HG03457 (cell line): Measurements from ENCODE around the gene ZC3H10.
A peak's percentile ranks its signal among the peaks of the same experiment; 100 is the strongest.
"Not testable (repeated sequence)": the region's sequence is repeated elsewhere in the genome, so short reads cannot be mapped to it uniquely, and the experiment has no call there.

ENCODE experiments used
- ATAC-seq: cut with Tn5 transposase; IDR thresholded peaks from one replicate; pipeline ENCODE4 v1.9.1; 2021; ENCODE audit warnings: moderate number of reproducible peaks; ENCODE audit not compliant: unreplicated experiment

Gene ZC3H10, protein sequence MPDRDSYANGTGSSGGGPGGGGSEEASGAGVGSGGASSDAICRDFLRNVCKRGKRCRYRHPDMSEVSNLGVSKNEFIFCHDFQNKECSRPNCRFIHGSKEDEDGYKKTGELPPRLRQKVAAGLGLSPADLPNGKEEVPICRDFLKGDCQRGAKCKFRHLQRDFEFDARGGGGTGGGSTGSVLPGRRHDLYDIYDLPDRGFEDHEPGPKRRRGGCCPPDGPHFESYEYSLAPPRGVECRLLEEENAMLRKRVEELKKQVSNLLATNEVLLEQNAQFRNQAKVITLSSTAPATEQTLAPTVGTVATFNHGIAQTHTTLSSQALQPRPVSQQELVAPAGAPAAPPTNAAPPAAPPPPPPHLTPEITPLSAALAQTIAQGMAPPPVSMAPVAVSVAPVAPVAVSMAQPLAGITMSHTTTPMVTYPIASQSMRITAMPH

DNA sequence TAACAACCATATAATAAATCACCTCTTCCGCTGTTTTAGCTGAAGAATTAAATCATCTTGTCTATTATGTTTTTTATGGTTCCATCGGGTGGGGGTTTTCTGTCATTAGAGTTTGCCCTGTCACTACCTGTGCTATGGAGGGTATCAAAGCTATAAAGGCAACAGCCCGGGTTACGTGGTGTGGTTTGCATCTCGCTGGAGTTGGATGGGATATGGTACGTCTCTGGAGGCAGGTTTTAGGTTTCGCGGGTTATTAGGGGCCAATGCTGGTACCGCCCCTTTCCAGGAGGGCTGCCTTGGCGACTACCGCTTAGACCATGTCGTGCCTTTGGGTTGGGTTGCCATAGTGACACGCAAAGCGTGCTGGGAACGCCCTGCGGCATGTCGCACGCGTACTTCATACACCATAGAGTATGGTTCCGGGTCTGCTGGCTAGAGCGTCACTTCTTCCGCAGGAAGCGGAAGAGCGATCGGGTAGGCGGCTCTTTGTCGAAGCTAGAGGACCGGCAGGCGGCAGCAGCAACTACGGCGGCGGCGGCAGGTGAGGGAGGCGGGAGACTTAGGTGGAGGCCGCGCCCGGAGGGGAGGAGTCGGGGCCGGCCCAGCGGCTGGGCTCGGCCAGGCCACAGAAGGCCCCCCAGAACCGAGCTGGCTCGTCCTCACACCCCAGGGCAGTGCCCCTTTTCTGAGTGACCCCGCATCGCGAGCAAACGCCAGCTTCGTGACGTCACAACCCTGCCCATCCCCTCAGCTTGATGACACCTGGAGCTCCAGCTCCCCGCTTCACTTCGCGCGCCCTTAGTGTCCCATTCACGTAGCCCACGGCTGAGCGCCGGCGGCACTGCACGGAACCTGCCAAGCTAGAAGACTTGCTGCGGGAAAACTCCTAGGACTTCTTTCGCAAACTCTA lies at the start of gene ZC3H10:
Gene ZC3H10, plus strand, starts transcription at position 489 of the 910 bp plus-strand sequence. CDS start 2,297 bp downstream, outside the sequence.
- ATAC-seq, result peak; percentile 67

DNA sequence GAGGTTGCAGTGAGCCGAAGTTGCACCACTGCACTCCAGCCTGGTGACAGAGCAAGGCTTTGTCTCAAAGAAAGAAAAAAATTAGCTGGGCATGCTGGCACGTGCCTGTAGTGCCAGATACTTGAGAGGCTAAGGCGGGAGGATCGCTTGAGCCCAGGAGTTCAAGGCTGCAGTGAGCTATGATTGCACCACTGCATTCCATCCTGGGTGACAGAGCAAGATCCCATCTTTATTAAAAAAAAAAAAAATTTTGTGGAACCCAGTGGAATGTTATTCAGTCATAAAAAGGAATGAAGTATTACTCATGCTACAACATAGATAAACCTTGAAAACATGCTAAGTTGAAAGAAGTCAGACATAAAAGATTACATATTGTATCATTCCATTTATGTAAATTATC lies 46.4 kb upstream of the ZC3H10 start:
- ATAC-seq, result no peak

DNA sequence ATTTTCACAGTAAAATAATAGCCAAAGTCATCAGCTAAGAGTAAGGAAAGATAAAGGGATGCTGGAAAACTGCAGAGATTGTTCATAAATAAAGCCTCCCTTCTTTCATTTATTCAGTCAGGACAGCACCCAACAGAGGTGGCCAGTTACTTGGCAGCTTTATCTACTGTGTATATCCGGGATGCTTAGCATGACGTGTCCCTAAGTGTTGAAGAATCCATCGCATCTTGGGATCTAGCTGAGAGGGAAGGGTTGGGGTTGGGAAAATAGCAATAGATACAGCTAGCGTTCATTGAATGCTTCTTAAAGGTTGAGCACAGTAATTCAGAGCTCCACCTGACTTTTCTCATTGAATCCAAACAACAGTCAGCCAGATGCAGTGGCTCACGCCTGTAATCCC lies 43.7 kb upstream of the ZC3H10 start:
- no peak for ATAC-seq

DNA sequence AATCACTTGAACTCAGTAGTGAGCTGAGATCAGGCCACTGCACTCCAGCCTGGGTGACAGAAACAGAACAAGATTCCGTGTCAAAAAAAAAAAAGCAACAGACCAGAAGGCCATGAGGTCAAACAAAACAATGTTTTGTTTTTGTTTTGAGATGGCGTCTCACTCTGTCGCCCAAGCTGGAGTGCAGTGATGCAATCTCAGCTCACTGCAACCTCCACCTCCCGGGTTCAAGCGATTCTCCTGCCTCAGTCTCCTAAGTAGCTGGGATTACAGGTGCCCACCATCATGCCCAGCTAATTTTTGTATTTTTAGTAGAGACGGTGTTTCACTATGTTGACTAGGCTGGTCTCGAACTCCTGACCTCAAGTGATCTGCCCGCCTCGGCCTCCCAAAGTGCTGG lies 40.1 kb upstream of the ZC3H10 start:
- not testable (repeated sequence) for ATAC-seq

DNA sequence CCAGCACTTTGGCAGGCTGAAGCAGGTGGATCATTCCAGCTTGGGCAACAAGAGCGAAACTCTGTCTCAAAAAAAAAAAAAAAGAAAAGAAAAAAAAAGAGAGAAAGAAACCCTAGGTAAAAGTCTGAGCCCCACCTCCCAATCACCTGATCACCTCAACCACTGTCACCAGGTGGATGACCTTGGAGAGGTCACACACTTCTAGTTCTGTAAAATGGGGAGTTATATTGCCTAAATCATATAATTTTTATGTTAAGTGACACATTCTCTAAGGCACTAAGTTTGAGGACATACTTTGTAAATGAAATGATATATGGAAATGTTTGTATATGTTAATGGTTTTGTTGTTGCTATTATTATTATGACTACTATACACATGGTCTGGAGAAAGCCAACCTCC lies 39.6 kb upstream of the ZC3H10 start:
- ATAC-seq, result no peak

DNA sequence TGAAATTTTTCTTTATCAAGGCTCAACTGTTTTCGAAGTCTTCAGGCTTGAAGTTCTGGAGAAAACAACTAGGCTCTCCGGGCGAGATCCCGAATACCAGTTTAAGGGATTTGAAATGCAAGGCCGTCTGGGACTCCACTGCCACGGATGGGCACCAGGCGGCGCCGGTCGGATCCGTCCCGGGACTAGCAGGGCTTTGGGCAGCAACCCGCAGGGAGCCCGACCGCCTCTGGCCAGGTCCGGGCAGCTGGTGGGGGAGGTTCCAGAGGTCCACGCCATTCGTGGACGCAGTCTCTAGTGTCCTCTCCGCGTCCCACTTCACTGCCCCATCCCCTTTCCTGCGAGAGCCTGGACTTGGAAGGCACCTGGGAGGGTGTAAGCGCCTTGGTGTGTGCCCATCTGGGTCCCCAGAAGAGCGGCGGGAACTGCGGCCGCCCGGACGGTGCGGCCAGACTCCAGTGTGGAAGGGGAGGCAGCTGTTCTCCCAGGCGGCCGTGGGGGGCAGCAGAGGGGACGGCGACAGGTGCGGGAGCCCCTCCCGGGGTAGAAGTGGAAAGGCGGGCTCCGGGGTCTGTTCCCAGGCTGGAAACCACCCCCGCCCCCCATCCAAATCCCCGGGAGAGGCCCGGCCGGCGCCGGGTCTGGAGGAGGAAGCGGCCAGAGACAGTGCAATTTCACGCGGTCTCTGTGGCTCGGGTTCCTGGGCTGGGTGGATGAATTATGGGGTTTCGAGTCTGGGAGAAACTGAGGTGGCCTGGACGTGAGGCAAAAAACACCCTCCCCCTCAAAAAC lies 38.9 kb upstream of the ZC3H10 start:
- no peak for ATAC-seq

DNA sequence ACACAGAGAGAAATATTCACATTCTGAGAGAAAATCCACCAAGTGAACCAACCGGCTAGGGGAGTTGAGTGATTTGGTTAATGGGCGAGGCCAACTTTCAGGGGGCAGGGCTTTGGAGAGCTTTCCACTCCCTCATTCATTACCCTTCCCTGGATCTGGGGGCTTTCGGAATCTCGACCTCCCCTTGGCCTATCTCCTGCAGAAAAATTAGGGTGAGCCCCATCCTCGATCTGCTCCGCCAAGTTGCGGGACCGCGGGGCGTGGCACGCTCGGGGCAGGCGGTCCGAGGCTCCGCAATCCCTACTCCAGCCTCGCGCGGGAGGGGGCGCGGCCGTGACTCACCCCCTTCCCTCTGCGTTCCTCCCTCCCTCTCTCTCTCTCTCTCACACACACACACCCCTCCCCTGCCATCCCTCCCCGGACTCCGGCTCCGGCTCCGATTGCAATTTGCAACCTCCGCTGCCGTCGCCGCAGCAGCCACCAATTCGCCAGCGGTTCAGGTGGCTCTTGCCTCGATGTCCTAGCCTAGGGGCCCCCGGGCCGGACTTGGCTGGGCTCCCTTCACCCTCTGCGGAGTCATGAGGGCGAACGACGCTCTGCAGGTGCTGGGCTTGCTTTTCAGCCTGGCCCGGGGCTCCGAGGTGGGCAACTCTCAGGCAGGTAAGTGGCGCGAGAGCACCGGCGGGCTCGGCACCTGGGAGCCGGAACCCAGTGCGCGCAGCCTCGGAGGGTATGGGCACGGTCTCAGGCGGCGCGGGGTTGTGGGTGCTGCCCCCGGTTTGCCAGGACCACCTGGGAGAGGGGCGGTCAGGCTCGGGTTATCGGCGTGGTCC lies 38.1 kb upstream of the ZC3H10 start, which contains the start of gene ERBB3:
Gene ERBB3, plus strand, starts transcription at position 443 of the 833 bp plus-strand sequence. Its CDS starts 136 bp downstream, at position 579.
- ATAC-seq, result no peak

DNA sequence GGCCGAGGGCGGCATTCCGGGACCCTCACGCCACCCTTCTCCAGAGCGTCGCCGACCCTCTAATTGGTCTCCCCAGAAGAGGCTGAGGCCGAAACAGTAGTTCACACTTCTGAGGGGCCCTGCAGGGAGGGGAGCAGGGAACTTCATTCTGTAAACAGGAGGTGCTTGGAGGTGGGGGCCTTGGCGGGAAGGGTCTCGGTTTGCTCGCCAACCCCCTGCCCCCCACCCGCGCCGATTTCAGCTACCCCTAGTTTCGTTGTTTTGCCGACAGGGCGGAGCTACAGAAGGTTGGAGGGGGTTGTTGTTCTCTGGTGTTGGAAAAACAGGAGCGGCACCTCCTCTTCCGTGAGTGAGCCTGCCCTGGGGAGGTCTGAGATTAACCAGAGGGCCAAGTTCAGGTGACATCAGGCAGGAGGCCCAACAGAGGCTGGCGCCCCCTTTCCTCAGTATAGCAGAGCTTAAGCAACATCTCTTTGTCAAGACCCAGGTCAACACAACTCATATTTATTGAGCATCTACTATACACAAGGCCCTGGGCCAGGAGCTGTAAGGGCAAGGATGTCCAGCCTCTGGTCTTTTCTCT lies 37.4 kb upstream of the ZC3H10 start:
- ATAC-seq, result no peak

DNA sequence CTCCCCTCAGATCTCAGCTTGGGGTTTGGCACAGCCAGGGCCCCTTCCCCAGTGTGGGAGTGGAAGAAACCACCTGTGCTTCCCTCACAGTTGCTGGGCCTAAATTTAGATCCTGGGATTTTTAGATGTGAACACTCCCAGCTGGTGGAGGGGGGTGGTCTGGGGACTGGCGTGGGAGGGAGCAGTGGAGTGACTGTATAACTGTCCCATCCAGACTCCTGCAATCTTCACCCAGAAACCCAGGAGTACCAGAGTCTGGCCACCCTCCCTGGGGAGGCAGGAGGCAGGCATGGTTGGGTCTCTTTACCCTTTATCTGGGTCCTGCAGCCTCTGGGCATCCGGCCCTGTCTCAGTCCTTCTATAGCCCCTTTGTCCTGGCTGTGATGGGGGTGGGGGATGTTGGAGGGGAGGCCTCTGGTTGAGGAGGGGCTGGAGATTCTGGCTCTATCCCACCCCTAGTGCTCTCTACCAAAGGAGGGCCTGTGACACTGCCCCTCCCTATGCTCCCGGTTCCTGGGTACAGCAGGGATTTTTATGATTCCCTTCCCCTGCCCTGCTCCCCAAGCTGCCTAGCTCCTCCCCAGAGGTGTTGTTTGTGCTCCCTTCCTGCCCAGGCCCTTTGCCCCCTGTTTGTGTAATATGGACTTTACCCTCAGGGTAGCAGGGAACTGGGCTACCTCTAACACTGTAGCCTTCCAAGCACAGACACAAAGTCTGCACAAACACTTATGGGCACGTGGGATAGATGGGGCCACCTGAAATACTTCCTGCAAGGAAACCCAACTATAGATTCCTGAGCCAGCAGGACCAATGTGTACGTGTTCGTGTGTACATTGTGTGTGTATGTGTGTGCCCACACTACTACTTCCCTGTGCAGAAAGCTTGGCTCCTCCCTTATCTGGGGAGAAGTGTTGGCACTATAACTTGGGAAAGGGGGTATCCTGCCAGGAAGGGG lies 36.4 kb upstream of the ZC3H10 start:
- no peak for ATAC-seq

DNA sequence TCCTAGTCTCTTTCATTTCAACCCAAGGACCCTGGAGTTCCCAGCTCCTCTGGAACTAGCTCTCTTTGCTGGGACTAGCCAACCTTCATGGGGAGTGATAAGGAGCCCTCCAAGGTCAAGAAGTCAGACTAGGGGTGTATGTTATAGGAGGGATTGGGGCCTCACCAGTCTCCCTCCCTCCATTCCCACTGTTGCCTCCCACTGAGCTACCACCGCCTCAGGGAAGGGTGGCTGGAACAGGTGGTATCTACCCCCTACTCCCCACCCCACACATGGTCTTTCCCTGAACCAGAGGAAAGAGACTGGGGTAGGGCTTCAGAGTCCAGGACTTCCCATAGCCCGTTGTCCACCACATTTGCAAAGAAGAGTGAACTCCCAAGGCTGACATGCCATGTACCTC lies 35.7 kb upstream of the ZC3H10 start:
- no peak for ATAC-seq

DNA sequence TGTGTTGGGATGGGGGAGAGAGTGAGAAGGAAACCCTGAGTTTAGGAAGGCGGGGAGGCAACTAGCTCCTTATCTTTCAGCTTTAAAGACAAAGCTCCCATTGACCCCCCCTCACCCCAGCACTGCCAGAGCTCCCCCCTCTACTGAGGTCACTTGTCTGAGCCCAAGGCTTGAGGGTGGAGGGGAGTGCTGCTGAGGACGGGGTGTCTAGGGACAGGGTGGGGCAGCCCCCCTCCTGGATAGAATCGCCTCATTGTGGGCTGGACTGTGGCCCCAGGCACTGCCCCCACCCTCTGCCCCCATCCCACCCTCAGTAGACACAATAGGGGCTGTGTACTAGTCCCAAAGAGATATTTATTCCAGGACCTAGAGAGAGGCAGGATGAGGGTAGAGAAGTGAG lies 35.1 kb upstream of the ZC3H10 start:
- no peak for ATAC-seq

DNA sequence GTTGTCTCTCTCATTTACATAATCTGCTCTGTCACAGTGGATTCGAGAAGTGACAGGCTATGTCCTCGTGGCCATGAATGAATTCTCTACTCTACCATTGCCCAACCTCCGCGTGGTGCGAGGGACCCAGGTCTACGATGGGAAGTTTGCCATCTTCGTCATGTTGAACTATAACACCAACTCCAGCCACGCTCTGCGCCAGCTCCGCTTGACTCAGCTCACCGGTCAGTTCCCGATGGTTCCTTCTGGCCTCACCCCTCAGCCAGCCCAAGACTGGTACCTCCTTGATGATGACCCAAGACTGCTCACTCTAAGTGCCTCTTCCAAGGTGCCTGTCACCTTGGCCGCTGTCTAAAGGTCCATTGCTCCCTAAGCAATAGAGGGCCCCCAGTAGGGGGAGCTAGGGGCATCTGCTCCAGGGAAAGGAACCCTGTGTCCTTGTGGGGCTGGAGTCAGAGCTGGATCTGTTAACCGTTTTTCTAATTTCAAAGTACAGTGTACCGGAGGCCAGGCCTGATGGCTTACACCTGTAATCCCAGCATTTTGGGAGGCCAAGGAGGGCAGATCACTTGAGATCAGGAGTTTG lies 33.0 kb upstream of the ZC3H10 start:
- ATAC-seq, result no peak

DNA sequence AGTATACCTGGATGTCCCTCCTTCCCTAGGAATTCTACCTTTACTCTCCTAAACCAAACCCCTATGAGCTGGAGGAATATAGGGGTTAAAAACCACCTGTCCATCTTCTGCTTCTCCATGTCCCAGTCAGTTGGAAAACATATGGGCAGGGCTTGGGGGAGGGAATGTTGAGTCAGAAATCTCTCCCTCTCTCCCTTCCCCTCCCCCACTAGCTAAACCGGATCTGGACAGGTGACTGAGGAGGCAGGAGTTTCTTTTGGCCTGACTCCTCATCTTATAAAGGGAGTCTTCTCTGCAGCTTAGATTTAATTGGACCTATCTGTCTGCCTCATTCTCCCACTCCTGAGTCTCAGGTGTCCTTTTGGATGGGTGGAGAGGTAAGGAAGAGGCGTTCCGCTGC lies 32.0 kb upstream of the ZC3H10 start:
- ATAC-seq, result no peak

DNA sequence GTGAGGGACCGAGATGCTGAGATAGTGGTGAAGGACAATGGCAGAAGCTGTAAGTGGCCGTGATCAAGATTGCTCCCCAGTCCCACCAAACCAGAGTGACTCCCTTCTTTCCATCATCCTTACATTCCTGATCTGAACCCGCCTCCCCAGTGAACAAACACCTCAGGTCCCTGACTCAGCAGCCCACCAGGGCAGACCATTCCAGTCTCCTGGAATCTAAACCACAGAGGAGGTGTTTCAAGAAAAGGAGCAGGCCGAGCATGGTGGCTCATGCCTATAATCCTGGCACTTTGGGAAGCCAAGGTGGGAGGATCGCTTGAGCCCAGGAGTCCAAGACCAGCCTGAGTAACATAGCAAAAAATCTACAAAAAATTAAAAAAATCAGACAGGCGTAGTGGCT lies 31.5 kb upstream of the ZC3H10 start:
- no peak for ATAC-seq

DNA sequence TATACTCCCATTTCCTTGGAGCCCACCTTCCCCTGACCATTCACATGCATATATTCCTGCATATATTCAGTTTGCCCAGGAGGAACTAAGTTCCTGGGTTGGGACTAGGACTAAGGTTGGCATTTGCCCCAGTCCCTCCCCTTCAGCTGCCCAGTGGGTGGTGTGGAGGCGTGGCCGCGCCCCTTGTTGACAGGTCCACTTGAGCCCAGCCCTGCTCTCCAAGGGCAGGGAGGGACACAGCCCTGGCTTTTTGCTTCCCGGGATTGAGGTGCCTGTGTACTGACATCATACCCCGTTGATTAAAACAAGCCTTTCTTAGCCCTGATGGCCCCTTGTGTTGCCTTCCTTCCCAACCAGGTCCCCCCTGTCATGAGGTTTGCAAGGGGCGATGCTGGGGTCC lies 30.8 kb upstream of the ZC3H10 start:
- ATAC-seq, result no peak

DNA sequence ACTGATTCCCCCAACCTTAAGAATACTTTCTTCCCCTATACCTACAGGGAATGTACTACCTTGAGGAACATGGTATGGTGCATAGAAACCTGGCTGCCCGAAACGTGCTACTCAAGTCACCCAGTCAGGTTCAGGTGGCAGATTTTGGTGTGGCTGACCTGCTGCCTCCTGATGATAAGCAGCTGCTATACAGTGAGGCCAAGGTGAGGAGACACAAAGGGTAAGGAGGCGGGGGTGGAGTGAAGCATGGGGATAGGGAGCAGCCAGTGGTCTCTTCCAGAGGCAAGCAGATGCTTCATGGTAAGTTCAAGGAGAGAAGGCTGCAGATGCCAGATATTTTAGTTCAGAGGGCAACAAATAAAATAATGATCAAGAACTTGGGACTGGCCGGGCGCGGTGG lies 20.3 kb upstream of the ZC3H10 start:
- ATAC-seq, result no peak

DNA sequence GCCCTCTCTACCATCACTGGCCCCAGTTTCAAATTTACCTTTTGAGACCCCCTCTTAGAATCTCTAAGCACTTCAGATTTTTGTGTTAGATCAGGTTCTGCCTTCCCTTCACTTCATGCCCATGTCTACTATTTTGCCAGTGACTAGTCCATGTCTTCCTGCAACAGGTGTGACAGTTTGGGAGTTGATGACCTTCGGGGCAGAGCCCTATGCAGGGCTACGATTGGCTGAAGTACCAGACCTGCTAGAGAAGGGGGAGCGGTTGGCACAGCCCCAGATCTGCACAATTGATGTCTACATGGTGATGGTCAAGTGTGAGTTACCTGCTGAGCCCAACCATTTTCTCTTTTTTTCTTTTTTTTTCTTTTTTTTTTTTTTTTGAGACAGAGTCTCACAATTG lies 19.5 kb upstream of the ZC3H10 start:
- ATAC-seq, result no peak

DNA sequence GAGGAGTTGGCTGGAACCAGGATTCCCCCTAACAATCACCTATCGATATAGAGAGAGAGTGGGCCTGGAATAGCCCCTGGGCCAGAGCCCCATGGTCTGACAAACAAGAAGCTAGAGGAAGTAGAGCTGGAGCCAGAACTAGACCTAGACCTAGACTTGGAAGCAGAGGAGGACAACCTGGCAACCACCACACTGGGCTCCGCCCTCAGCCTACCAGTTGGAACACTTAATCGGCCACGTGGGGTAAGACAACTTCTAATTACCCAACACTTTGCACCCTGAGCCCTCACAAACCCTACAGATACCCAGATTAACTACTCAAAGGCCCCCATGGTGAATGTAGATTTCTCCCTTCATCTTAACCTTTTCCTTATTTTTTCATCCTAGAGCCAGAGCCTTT lies 18.3 kb upstream of the ZC3H10 start:
- no peak for ATAC-seq
